ENCODE results near the gene TGFB1I1.

DNA sequence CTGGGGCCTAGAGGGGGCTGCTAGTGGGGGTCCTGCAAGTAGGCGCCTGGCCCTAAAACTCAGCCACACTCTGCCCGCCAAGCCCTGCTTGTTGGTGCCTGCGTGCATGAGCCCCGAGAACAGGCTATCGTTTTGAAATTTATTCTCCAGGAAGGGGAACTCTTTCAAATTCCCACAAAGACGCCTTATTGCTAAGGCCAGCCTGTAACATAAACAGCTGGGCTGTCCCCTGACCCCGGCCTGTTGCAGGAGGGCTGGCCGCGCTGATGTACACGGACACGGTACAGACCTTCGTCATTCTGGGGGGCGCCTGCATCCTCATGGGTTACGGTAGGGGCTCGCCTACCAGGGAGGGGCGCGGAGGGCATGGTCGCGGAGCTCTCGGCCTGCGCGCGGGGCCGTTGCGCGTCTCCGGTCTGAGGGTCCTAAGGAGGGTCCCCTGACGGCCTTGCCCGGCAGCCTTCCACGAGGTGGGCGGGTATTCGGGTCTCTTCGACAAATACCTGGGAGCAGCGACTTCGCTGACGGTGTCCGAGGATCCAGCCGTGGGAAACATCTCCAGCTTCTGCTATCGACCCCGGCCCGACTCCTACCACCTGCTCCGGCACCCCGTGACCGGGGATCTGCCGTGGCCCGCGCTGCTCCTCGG lies 15.2 kb downstream of the TGFB1I1 start:
- TF ChIP-seq ZNF565 (CRISPR knock-in tag; conservative IDR thresholded peaks at IDR 0.05; ENCODE audit: low read depth), result no peak
- TF ChIP-seq TCF4 (CRISPR knock-in tag; IDR thresholded peaks at IDR 0.05; ENCODE audit: borderline replicate concordance), result no peak
- TF ChIP-seq, protein P1, sequence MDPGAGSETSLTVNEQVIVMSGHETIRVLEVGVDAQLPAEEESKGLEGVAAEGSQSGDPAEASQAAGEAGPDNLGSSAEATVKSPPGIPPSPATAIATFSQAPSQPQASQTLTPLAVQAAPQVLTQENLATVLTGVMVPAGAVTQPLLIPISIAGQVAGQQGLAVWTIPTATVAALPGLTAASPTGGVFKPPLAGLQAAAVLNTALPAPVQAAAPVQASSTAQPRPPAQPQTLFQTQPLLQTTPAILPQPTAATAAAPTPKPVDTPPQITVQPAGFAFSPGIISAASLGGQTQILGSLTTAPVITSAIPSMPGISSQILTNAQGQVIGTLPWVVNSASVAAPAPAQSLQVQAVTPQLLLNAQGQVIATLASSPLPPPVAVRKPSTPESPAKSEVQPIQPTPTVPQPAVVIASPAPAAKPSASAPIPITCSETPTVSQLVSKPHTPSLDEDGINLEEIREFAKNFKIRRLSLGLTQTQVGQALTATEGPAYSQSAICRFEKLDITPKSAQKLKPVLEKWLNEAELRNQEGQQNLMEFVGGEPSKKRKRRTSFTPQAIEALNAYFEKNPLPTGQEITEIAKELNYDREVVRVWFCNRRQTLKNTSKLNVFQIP (CRISPR knock-in tag; IDR thresholded peaks at IDR 0.05; ENCODE audit: borderline replicate concordance, low read depth), result no peak
- TF ChIP-seq, protein P2, sequence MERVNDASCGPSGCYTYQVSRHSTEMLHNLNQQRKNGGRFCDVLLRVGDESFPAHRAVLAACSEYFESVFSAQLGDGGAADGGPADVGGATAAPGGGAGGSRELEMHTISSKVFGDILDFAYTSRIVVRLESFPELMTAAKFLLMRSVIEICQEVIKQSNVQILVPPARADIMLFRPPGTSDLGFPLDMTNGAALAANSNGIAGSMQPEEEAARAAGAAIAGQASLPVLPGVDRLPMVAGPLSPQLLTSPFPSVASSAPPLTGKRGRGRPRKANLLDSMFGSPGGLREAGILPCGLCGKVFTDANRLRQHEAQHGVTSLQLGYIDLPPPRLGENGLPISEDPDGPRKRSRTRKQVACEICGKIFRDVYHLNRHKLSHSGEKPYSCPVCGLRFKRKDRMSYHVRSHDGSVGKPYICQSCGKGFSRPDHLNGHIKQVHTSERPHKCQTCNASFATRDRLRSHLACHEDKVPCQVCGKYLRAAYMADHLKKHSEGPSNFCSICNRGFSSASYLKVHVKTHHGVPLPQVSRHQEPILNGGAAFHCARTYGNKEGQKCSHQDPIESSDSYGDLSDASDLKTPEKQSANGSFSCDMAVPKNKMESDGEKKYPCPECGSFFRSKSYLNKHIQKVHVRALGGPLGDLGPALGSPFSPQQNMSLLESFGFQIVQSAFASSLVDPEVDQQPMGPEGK (CRISPR knock-in tag; IDR thresholded peaks at IDR 0.05; ENCODE audit: borderline replicate concordance), result no peak
- no peak for TF ChIP-seq TOX (CRISPR knock-in tag; IDR thresholded peaks at IDR 0.05; ENCODE audit: borderline replicate concordance)
- TF ChIP-seq SNAI2 (CRISPR knock-in tag; IDR thresholded peaks at IDR 0.05), result no peak
- TF ChIP-seq BACH2 (CRISPR knock-in tag; IDR thresholded peaks at IDR 0.05; ENCODE audit: borderline replicate concordance), result no peak
- TF ChIP-seq RARB (CRISPR knock-in tag; IDR thresholded peaks at IDR 0.05), result no peak
- no peak for TF ChIP-seq ISL1 (CRISPR knock-in tag; IDR thresholded peaks at IDR 0.05)
- no peak for TF ChIP-seq ZNF70 (CRISPR knock-in tag; IDR thresholded peaks at IDR 0.05)
- TF ChIP-seq ZNF8 (CRISPR knock-in tag; IDR thresholded peaks at IDR 0.05), result no peak
- TF ChIP-seq ARNTL (CRISPR knock-in tag; IDR thresholded peaks at IDR 0.05; ENCODE audit: borderline replicate concordance, low read depth), result no peak
- no peak for TF ChIP-seq PPARA (CRISPR knock-in tag; IDR thresholded peaks at IDR 0.05; ENCODE audit: borderline replicate concordance)
